ENCODE measurements around the gene C2orf72.

DNA sequence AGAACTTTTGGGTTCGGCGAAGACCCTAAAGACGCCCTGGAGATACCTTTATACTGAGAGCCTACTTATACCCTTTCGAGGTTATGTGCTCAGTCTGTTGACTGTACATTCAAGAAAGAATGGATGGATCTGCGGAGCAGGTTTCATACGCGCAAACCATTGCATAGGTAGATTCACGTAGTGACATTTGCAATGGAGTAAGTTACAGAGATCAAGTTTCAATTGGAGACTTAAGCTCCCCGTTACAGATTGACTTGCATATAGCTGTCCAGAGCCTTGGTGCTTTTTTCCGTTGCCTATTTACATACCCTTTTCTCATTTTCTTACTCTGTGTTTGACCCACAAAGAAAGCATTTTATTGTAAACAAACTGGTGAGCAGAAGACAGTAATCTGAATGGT lies 20.3 kb downstream of the C2orf72 start:
- no peak for TF ChIP-seq POLR2A (IDR thresholded peaks at IDR 0.05)
- TF ChIP-seq, protein P1, sequence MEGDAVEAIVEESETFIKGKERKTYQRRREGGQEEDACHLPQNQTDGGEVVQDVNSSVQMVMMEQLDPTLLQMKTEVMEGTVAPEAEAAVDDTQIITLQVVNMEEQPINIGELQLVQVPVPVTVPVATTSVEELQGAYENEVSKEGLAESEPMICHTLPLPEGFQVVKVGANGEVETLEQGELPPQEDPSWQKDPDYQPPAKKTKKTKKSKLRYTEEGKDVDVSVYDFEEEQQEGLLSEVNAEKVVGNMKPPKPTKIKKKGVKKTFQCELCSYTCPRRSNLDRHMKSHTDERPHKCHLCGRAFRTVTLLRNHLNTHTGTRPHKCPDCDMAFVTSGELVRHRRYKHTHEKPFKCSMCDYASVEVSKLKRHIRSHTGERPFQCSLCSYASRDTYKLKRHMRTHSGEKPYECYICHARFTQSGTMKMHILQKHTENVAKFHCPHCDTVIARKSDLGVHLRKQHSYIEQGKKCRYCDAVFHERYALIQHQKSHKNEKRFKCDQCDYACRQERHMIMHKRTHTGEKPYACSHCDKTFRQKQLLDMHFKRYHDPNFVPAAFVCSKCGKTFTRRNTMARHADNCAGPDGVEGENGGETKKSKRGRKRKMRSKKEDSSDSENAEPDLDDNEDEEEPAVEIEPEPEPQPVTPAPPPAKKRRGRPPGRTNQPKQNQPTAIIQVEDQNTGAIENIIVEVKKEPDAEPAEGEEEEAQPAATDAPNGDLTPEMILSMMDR (IDR thresholded peaks at IDR 0.05): no peak
